GM12878 (cell line): ENCODE results near the gene STX3. TPM values are rescaled to one million over a fixed set of nuclear protein-coding genes. Genes with fewer than 3 reads are reported as not detected.

ENCODE experiments used
- ATAC-seq: fragments of 200-7000 bp; cut with Tn5 transposase; 3 replicates; pipeline ENCODE4 v1.9.1; 2020; ENCODE audit warnings: mild to moderate bottlenecking, moderate library complexity
- BruUV-seq: library from RNA; stranded (reverse); fragments of 400-500 nt; replicated peaks from 2 replicates; lab custom pipeline; 2021; lab: Mats Ljungman, UMichigan
- CTCF ChIA-PET: fragments of 300-600 bp; sonication (Branson Sonifier 250); formaldehyde crosslinking; extraction: SDS; loops from one replicate; lab custom pipeline; 2021; ENCODE audit warnings: inconsistent platforms; lab: Yijun Ruan, JAX
- POLR2A ChIA-PET: fragments of 350-600 bp; formaldehyde crosslinking; extraction: SDS; loops from one replicate; lab custom pipeline; 2021; ENCODE audit warnings: inconsistent platforms; lab: Charles Lee
- RAD21 ChIA-PET: fragments of 300-600 bp; sonication (Branson Sonifier 250); formaldehyde crosslinking; loops from one replicate; lab custom pipeline; 2023; ENCODE audit warnings: antibody characterized with exemption; ENCODE audit not compliant: unreplicated experiment; lab: Charles Lee
- SMC1A ChIA-PET: fragments of 300-600 bp; sonication (Branson Sonifier 250); formaldehyde crosslinking; loops from one replicate; lab custom pipeline; 2023; ENCODE audit not compliant: unreplicated experiment, uncharacterized antibody; lab: Charles Lee
- DNase-seq: peaks from one replicate; pipeline ENCODE4 v3.0.0-alpha.2; 2011; ENCODE audit warnings: low read depth, low spot score
- FAIRE-seq: peaks from 3 replicates; lab custom pipeline; 2011; peaks lifted over from hg19 to GRCh38; lab: Jason Lieb, UNC
- H2AFZ ChIP-seq: 2 replicates; pipeline ENCODE4 v1.6.0; 2011; ENCODE audit warnings: low read depth, low read length, control low read depth; ENCODE audit not compliant: control insufficient read depth
- H3K27ac ChIP-seq: 2 replicates; pipeline ENCODE4 v1.5.1; 2011; ENCODE audit warnings: control low read depth; ENCODE audit not compliant: control insufficient read depth, insufficient read depth
- H3K27me3 ChIP-seq, 2 experiments: replicated peaks in 1 of 2; 2 replicates each; pipeline versions ENCODE4 v1.6.0 to v1.6.1; 2011; ENCODE audit warnings: low read length in 1 of 2; ENCODE audit not compliant: control insufficient read depth in 2 of 2, insufficient read depth in 2 of 2
- H3K36me3 ChIP-seq, 2 experiments: 2 replicates each; pipeline ENCODE4 v1.5.1; 2011; ENCODE audit warnings: low read length in 1 of 2; ENCODE audit not compliant: control insufficient read depth in 2 of 2, insufficient read depth in 2 of 2
- H3K4me1 ChIP-seq: 2 replicates; pipeline ENCODE4 v1.6.1; 2011; ENCODE audit warnings: mild to moderate bottlenecking, low read length, moderate library complexity, mixed read lengths; ENCODE audit not compliant: control insufficient read depth, insufficient read depth
- H3K4me2 ChIP-seq: 2 replicates; pipeline ENCODE4 v1.6.0; 2011; ENCODE audit warnings: control low read depth; ENCODE audit not compliant: control insufficient read depth, insufficient read depth
- H3K4me3 ChIP-seq: fragments of 200-600 bp; sonication (generic); 2 replicates; pipeline ENCODE4 v1.5.1; 2016
- H3K79me2 ChIP-seq: 2 replicates; pipeline ENCODE4 v1.6.0; 2011; ENCODE audit warnings: low read length; ENCODE audit not compliant: control insufficient read depth, insufficient read depth
- H3K9ac ChIP-seq: 2 replicates; pipeline ENCODE4 v1.8.0; 2011; ENCODE audit warnings: low read length, control low read depth, mixed read lengths; ENCODE audit not compliant: control insufficient read depth, insufficient read depth
- H3K9me3 ChIP-seq: replicated peaks from 3 replicates; pipeline ENCODE4 v1.5.1; 2011; ENCODE audit warnings: mild to moderate bottlenecking, low read length; ENCODE audit not compliant: control insufficient read depth, insufficient read depth
- H4K20me1 ChIP-seq: 2 replicates; pipeline ENCODE4 v1.6.0; 2011; ENCODE audit not compliant: control insufficient read depth, insufficient read depth
- SMARCA5 ChIP-seq: fragments of 450-650 bp; IDR thresholded peaks from 2 replicates; pipeline ENCODE4 v1.6.1; 2017; ENCODE audit warnings: mild to moderate bottlenecking
- YBX1 ChIP-seq: fragments of 450-650 bp; IDR thresholded peaks from 2 replicates; pipeline ENCODE4 v1.6.1; 2016; ENCODE audit warnings: antibody characterized with exemption
- ZBTB4 ChIP-seq: fragments of 450-650 bp; formaldehyde crosslinking; IDR thresholded peaks from 2 replicates; pipeline ENCODE4 v1.4.0; 2022; ENCODE audit warnings: mild to moderate bottlenecking, moderate library complexity
- ZNF274 ChIP-seq: IDR thresholded peaks from one replicate; pipeline ENCODE4 v1.8.0; 2011; ENCODE audit not compliant: insufficient read length, insufficient read depth
- WGBS: methylation state at CpG from one replicate; pipeline ENCODE4 v1.1.6; 2016; ENCODE audit warnings: low lambda C conversion rate; ENCODE audit not compliant: insufficient replicate concordance, insufficient coverage; ENCODE audit errors: missing lambda C conversion rate; 5-methylcytosine and 5-hydroxymethylcytosine counted together
- in situ Hi-C: fragments of 300-500 bp; cut with MboI; formaldehyde crosslinking; loops from 9 replicates; pipeline ENCODE4 v1.14.3; 2018; ENCODE audit warnings: mixed read lengths
- intact Hi-C: fragments of 100-400 bp; cut with micrococcal nuclease; formaldehyde crosslinking; loops from one replicate; pipeline ENCODE4 v1.14.2; 2022; ENCODE audit not compliant: unreplicated experiment
- polyA plus RNA-seq, 11 experiments: library from polyadenylated mRNA; depleted of rRNA in 4 of 11; unstranded in 6 of 11; stranded (reverse) in 5 of 11; fragments of >200 nt; fragmentation: Nextera tagmentation in 4 of 11; fragmentation: Illumina TruSeq in 1 of 11; extraction: Ambion mirVana in 4 of 11; extraction: Trizol in 1 of 11; gene quantifications; 1 replicate in 1 of 11; 2 replicates in 10 of 11; pipeline versions ENCODE4 v1.2.1 to v1.2.3, GENCODE V29; 2011 to 2016; ENCODE audit warnings: inconsistent platforms in 2 of 11, missing spikeins in 2 of 11, low read depth in 1 of 11
- total RNA-seq, 4 experiments: library from RNA; depleted of rRNA in 3 of 4; stranded (reverse); fragments of >200 nt in 3 of 4; fragmentation: Illumina TruSeq in 1 of 4; extraction: Trizol in 1 of 4; gene quantifications; 2 replicates each; pipeline versions ENCODE4 v1.2.1 to v1.2.3, GENCODE V29; 2013 to 2021
- TF ChIP-seq, protein P1 (sequence below): fragments of 150-350 bp; IDR thresholded peaks from 2 replicates; pipeline ENCODE4 v1.6.1; 2014; ENCODE audit warnings: mild to moderate bottlenecking, low read depth, low read length
- TF ChIP-seq, protein P2 (sequence below): IDR thresholded peaks from 2 replicates; pipeline ENCODE4 v1.6.1; 2011; ENCODE audit warnings: low read depth, mild to moderate bottlenecking, low read length, moderate library complexity, borderline replicate concordance; ENCODE audit errors: extremely low read depth
- TF ChIP-seq, protein P3 (sequence below), 3 experiments: IDR thresholded peaks in 2 of 3; conservative IDR thresholded peaks in 1 of 3; 2 replicates each; pipeline ENCODE4 v1.5.1; 2011; ENCODE audit warnings: low read depth in 3 of 3, low read length in 3 of 3, mild to moderate bottlenecking in 3 of 3, control low read depth in 2 of 3, moderate library complexity in 2 of 3, inconsistent platforms in 1 of 3, mixed read lengths in 1 of 3; ENCODE audit not compliant: control insufficient read depth in 2 of 3, insufficient read depth in 1 of 3; ENCODE audit errors: extremely low read depth in 1 of 3

Gene STX3
- total and polyA plus RNA-seq, 10 of the 15 experiments (the other 5 are each of a cell fraction or from before 2014, with no cell fraction given) = 0.11 to 2.5 (median 1.1) TPM

- TF ChIP-seq, protein P1, sequence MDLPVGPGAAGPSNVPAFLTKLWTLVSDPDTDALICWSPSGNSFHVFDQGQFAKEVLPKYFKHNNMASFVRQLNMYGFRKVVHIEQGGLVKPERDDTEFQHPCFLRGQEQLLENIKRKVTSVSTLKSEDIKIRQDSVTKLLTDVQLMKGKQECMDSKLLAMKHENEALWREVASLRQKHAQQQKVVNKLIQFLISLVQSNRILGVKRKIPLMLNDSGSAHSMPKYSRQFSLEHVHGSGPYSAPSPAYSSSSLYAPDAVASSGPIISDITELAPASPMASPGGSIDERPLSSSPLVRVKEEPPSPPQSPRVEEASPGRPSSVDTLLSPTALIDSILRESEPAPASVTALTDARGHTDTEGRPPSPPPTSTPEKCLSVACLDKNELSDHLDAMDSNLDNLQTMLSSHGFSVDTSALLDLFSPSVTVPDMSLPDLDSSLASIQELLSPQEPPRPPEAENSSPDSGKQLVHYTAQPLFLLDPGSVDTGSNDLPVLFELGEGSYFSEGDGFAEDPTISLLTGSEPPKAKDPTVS = no peak
- TF ChIP-seq, protein P2, sequence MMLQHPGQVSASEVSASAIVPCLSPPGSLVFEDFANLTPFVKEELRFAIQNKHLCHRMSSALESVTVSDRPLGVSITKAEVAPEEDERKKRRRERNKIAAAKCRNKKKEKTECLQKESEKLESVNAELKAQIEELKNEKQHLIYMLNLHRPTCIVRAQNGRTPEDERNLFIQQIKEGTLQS = no peak
- no peak for TF ChIP-seq SMARCA5
- no peak for TF ChIP-seq ZBTB4 (CRISPR knock-in tag)
- TF ChIP-seq YBX1 = no peak
These were observed 26.3 kb upstream of the STX3 start (continued) for GRCh38 chr11:59728913-59729312.

DNA sequence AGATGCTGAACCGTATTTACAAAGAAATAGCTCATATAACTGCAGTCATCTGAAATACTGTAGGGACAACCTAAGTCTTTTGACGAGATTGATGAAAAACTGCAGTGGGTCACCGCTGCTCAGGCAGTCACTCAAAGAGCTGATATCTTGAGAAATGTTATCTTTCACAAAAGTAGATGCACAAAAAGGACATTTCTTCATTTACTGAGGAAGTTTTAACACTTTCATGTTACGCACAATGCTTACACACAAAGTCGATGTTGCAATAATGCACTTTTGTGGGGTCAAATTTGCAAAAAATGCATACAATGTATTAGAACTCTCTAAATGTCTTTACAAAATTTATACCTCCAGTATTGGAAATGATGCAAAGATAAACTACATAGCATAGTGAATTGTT lies 25.3 kb upstream of the STX3 start:
- no peak overlapping the region for H3K27ac ChIP-seq
- H2AFZ ChIP-seq = no peak overlapping the region
- POLR2A ChIA-PET = no interaction called here
- FAIRE-seq (no peak), ATAC-seq (no peak), DNase-seq (no peak)
- WGBS = 23% methylated on average over 5 of the region's 5 CpGs
- RAD21 ChIA-PET = no interaction called here
- CTCF ChIA-PET = no interaction called here
- H3K36me3 ChIP-seq = no peaks in the 10 kb centered on the region
- H3K9ac ChIP-seq = no peak overlapping the region
- no TSS peak for BruUV-seq
- no peaks in the 10 kb centered on the region for H3K79me2 ChIP-seq
- SMC1A ChIA-PET = no interaction called here
- no peaks in the 10 kb centered on the region for H4K20me1 ChIP-seq
- TF ChIP-seq, protein P3, sequence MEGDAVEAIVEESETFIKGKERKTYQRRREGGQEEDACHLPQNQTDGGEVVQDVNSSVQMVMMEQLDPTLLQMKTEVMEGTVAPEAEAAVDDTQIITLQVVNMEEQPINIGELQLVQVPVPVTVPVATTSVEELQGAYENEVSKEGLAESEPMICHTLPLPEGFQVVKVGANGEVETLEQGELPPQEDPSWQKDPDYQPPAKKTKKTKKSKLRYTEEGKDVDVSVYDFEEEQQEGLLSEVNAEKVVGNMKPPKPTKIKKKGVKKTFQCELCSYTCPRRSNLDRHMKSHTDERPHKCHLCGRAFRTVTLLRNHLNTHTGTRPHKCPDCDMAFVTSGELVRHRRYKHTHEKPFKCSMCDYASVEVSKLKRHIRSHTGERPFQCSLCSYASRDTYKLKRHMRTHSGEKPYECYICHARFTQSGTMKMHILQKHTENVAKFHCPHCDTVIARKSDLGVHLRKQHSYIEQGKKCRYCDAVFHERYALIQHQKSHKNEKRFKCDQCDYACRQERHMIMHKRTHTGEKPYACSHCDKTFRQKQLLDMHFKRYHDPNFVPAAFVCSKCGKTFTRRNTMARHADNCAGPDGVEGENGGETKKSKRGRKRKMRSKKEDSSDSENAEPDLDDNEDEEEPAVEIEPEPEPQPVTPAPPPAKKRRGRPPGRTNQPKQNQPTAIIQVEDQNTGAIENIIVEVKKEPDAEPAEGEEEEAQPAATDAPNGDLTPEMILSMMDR (IDR thresholded peaks at IDR 0.05 in 2 of 3, conservative IDR thresholded peaks at IDR 0.05 in 1 of 3; ENCODE audit: control insufficient read depth in 2 of 3, extremely low read depth in 1 of 3, insufficient read depth in 1 of 3, low read depth in 3 of 3, low read length in 3 of 3) = no peak
- TF ChIP-seq ZNF274 = no peak
- H3K4me1 ChIP-seq = no peaks in the 10 kb centered on the region
- in situ Hi-C loops (no loop called here), intact Hi-C loops (no loop called here)
- no peaks in the 10 kb centered on the region; the same call in 2 of the 3 replicates for H3K9me3 ChIP-seq
- H3K4me3 ChIP-seq = no peak overlapping the region
- H3K27me3 ChIP-seq = no peaks in the 10 kb centered on the region
- H3K4me2 ChIP-seq = no peak overlapping the region
